IPS-18c (cell line): ENCODE data around the gene TP53BP1.

Experiments
- H3K4me3 ChIP-seq: 2 replicates; pipeline ENCODE4 v1.7.0; 2013; ENCODE audit warnings: low read depth, mild to moderate bottlenecking, low read length, moderate library complexity; ENCODE audit not compliant: insufficient read depth
- H3K9me3 ChIP-seq: one replicate; pipeline ENCODE4 v1.6.1; 2013; ENCODE audit warnings: mild to moderate bottlenecking, low read length, moderate library complexity; ENCODE audit not compliant: control insufficient read depth, insufficient read depth

TP53BP1 gene

GRCh38 chr15:43522247-43522646 is 29.3 kb upstream of the TP53BP1 start:
- Histone ChIP-seq H3K4me3 (no peak overlapping the region), H3K9me3 (peaks cover 3% of the 10 kb centered on the region)

GRCh38 chr15:43521419-43521818 is 28.5 kb upstream of the TP53BP1 start:
- H3K4me3 ChIP-seq: no peak overlapping the region

DNA sequence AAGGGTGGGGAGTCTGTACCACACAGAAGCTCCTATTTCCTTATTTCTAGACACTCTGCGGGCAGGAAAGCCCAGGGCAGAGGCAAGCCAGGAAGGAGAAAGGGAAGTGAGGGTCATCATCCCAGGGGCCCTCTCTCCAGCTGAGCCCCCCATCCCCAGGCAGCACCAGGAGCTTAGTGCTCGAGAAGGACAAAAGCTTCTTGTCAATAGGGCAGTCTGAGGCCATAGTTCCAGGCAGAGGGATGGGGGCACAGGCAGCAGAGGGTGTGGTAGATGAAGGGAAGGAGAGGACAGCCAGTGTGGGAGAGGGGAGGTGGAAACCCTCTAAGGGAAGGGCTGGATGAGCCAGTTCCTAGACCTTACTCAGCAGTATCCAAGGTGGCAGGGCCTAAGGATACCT is 27.2 kb upstream of the TP53BP1 start:
- Histone ChIP-seq H3K4me3 (no peak overlapping the region), H3K9me3 (peaks cover 3% of the 10 kb centered on the region)

More at GRCh38 chr15:43521419-43521818, 28.5 kb upstream of the TP53BP1 start:
- peaks cover 3% of the 10 kb centered on the region for H3K9me3 ChIP-seq

- Histone ChIP-seq H3K9me3 (peaks cover 3% of the 10 kb centered on the region), H3K4me3 (no peak overlapping the region)
Measured at GRCh38 chr15:43519196-43519595, 26.2 kb upstream of the TP53BP1 start.

DNA sequence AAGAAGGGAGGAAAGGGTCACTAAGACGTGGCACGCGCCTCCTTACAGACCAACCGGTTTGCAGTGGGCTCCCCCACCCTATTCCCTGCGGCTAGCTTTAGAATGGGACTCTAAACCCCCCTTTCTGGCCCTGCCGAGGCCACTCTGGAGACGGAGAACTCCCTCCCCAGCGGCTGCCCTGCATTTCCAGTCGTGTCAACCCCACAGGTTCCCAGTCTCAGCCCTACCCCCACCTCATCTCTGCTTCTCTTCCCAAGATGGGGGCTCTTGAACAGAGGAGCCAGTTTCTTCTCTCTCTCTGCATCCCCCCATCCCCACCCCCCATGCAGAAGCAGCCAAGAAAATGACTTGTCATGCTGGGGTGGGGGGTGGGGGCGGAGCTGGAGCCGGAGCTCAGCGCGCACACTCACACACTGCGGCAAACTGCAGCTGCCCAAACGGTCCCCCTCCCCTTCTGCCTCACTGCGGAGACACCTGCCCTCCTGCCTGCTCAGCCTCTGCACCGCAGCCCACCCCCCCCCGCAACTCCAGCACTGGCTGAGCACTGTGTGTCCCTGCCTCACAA is 25.3 kb upstream of the TP53BP1 start:
- Histone ChIP-seq H3K4me3 (peak overlapping the region; percentile 67), H3K9me3 (peaks cover 3% of the 10 kb centered on the region)

GRCh38 chr15:43517354-43518196 is 24.6 kb upstream of the TP53BP1 start, which contains the start of gene MAP1A:
Gene MAP1A, plus strand, starts transcription at chr15:43517608. Its CDS starts 3,866 bp downstream, at chr15:43521474.
- H3K4me3 ChIP-seq: peak within 1 kb of the TSS; percentile 67
- peaks cover 3% of the 10 kb centered on the region for H3K9me3 ChIP-seq

DNA sequence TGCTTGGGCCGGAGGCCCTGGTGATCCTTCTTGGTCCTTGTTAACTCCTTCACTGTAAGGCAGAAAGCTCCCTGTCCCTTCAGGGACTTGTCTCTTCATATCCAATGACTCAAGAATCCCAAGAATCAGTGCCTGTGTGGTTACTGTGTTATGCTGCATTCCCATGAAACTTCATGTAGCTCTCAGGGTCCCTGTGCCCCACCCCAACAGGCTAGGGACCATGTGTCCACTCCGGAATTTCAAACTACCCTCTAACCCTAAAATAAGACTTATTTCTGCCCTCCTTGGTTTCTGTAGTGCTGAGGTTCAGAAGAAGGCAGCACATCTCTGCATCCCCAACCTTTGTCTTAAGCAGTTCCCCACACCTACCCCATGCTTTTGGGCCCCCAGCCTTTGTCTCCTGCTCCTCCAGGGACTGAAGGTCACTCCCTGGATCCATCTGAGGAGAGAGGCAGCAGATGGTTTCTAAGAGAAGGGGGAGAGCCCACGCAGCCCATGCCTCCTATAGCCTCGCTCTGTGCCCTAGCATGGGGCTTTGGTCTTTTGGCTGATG is 23.9 kb upstream of the TP53BP1 start:
- Histone ChIP-seq H3K9me3 (peaks cover 3% of the 10 kb centered on the region), H3K4me3 (peak overlapping the region; percentile 31)

GRCh38 chr15:43516185-43516584 is 23.2 kb upstream of the TP53BP1 start:
- Histone ChIP-seq H3K9me3 (peaks cover 3% of the 10 kb centered on the region), H3K4me3 (peak overlapping the region; percentile 5; the same call in 1 of the 2 replicates)

DNA sequence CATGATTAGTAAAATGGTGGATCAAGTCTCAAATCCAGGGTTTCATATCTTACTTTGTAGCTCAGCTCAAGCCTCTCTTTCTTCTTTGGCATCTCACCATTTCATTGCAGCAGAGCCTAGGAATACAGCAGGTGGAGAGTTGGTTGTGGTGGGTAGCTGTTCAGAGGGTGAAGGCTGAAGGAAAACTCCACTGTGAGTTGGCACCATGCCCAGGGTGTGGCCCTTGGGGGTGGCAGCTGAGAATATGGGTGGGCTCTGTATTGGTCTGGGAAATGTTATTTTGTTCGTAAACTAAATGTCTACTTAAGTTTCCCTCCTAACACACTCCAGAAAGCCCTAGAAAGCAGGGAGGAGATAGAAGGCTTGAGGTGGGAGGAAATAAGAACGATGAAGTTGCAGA is 22.8 kb upstream of the TP53BP1 start:
- peaks cover 2% of the 10 kb centered on the region for H3K9me3 ChIP-seq
- H3K4me3 ChIP-seq: no peak overlapping the region

GRCh38 chr15:43514241-43515057 is 21.5 kb upstream of the TP53BP1 start:
- H3K4me3 ChIP-seq: no peak overlapping the region
- H3K9me3 ChIP-seq: no peaks in the 10 kb centered on the region

GRCh38 chr15:43513550-43513949 is 20.6 kb upstream of the TP53BP1 start:
- Histone ChIP-seq H3K9me3 (no peaks in the 10 kb centered on the region), H3K4me3 (no peak overlapping the region)

DNA sequence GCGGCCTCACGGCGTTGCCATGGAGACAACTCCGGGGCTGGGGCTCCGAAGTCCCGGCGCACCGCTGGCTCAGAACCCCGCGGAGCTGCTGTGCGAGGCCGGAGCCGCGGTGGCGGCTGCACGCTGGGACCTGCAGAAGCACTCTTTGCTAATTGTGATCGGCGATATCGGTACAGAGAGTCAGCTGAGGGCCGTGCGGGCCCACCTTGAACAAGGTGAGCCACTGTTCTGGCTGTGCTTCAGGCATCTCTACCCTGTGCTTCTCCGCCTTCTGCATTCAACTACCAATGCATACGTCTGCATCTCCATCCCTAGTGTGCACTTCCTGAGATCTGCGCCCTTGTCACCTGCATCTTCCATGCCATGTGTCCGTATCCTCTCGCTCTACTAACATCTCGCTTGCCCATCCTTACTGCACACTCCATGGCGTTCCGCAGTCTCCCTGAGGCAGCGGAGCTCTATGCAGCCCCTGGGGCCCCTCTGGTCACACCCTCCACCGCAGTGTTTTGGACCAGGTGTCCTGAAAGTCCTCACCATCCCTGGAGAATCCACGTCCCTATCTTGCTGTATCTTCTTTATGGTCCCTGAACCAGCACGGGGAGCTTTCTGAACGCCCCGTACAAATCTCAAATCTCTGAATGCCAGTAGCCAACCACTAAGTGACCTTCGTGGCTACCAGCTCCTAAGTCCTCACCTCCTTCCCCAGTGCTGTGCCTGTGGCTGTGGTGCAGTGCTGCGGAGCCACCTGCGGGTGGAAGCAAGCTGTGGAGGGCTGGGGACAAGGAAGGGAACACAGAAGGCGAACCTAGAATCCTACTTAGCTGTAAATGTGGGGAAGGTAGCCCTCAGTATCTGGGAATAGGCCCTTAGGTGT is 18.3 kb upstream of the TP53BP1 start:
- Histone ChIP-seq H3K4me3 (peak overlapping the region; percentile 37), H3K9me3 (no peaks in the 10 kb centered on the region)

DNA sequence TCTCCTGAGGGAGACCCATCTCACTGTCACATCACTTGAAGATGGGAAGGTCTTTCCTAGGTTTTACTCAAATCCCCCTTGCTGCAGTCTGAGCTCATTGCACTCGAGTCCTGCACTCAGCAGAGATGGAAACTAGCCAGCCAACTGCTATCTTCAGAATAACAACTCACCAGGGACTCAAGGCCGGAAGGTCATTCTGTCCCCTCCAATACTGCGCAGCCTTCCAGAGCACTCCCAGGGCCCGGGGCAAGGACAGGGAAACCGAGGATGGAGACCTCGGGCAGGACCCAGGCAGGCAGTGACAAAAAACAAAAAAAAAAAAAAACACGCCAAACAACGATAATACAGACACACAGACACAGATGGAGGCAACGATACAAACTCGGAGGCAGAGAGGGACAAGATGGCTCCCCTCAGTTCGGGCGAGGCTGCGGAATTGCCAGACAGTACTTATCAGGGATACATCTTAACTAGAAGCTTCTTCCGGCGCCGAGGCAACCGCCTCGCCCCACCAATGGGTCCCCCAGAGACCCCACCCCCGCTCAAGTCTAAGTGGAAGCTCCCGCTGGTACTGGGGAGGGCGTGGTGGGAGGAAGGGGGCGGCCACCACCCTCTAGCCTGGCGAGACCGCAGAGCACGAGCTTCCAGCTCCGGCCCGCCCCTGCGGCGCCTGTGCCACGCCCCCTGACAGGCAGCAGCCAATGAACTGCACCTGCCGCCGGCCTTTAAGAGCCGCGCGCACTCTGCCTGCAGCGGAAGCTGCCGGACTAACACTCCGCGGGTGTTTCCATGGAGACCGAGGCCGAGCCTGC is 17.4 kb upstream of the TP53BP1 start:
- peak overlapping the region; percentile 62 for H3K4me3 ChIP-seq
- H3K9me3 ChIP-seq: no peaks in the 10 kb centered on the region

DNA sequence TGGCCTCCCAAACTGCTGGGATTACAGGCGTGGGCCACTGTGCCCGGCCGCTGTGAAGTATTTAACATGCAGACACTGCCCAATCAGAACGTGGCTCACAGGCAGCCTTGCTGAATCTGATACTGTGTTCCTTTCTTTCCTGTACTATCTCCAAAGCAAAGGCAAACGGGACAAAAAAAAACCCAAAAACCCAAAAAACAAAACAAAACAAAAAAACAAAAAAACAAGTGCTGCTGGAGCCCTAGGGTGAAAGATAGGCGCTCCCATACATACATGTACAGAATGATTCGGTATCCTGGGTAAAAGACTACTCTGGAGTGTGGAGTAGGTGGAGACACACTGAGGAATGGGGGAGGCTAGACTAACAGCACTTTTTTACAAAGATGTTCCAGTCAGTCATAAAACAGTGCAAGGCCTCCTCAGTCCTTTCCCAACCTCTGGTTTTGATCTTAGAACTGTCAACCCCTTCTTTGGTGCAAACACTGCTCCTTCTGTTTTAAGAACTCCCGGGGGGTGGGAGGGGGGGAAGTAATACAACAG is 16.8 kb upstream of the TP53BP1 start:
- Histone ChIP-seq H3K4me3 (peak overlapping the region; percentile 62; the same call in 1 of the 2 replicates), H3K9me3 (no peaks in the 10 kb centered on the region)

DNA sequence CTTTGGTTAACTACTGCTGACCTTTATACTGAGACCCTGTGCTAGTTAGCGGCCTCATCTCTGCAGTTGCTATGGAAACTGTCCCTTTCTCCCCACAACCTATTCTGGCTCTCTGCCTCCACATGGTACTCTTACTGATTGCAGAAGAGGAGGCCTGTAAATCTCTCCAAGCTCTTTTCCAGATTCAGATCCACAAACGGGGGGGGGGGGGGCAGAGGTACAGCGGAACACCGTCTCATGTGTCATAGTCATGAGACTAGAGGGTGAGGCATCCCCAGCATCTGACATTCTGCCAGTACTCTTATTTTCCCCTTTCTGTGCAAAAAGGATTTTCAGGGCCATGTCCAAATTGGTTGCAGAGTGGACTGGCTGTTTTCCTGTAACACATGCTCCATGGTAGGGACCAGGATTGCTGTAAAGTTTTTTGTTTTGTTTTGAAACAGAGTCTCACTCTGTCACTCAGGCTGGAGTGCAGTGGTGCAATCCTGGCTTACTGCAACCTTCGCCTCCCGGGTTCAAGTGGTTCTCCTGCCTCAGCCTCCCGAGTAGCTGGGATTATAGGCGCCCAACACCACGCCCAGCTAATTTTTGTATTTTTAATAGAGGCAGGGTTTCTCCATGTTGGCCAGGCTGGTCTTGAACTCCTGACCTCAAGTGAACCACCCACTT is 16.2 kb upstream of the TP53BP1 start:
- peak overlapping the region; percentile 62; the same call in 1 of the 2 replicates for H3K4me3 ChIP-seq

More for the DNA sequence above, 16.2 kb upstream of the TP53BP1 start:
- H3K9me3 ChIP-seq: no peaks in the 10 kb centered on the region
